Activated T-cell treated with anti-CD3 and anti-CD28 coated beads for 48 hours (primary cell): ENCODE measurements around the gene KIF16B.
"Not testable (repeated sequence)": the region's sequence is repeated elsewhere in the genome, so short reads cannot be mapped to it uniquely, and the experiment has no call there.

Experiments used
- DNase-seq: peaks from one replicate; pipeline ENCODE4 v3.0.0-alpha.2; 2020; ENCODE audit warnings: low read depth

The KIF16B gene

DNA sequence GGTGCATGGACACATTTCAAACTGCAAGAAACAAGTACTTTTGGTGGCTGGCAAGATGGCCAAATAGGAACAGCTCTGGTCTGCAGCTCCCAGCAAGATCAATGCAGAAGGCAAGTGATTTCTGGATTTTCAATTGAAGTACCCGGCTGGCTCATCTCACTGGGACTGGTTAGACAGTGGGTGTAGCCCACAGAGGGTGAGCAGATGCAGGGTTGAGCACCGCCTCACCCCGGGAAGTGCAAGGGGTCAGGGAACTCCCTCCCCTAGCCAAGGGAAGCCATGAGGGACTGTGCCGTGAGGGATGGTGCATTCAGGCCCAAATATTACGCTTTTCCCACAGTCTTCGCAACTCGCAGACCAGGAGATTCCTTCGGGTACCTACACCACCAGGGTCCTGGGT is 53.6 kb downstream of the KIF16B start:
- DNase-seq = not testable (repeated sequence)

DNA sequence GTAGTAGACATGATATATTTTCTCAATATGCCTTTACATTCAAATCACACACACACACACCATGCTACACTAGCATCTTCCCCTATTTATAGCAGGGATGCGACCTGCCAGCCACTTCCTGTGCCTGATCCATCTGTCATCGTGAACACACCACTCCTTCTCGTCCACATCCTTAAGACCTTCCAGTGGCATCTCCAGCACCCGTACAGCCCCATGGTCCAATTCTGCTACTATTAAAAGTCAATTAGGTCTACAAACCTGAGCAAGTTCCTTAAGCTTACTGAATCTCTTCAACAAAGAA is 54.5 kb downstream of the KIF16B start:
- DNase-seq = no peak

DNA sequence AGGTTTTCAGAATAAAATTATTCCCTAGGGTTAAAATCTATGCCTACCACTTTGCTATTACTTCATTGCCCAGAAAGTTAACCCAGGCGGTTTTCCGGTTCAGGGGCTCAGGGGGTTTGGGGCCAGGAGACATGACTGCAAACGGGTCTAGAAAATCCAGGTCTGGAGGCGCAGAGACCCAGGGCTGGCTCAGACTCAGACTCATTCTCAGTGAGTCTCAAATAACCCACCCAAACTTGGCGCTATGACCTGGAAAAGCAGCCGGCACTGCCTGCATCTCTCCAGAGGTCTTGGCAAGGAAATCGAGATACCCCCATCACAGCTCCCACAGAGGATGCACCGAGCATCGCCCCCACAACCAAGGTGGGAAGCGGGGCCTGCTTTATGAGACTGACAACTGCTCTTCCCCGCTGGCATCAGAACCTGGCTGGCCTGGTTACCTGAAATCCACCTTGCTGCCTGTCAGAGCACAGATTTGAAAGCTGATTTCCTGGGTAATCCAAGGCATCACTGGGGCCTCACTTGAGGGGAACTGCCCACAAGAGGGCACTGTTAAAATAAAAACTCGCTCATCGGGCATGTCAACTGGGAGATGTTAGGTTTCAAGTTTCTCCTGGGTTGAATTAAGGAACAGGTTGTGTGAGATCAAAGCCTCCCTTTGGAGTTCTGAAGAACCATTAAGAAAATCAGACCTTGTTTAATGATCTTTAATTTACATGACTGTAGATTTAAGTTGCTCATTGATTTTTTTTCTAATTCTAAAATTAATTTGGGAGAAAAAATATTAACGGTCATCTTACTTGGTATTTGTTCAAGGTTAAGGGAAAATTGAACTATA is 55.1 kb downstream of the KIF16B start:
- peak; percentile 1 for DNase-seq

DNA sequence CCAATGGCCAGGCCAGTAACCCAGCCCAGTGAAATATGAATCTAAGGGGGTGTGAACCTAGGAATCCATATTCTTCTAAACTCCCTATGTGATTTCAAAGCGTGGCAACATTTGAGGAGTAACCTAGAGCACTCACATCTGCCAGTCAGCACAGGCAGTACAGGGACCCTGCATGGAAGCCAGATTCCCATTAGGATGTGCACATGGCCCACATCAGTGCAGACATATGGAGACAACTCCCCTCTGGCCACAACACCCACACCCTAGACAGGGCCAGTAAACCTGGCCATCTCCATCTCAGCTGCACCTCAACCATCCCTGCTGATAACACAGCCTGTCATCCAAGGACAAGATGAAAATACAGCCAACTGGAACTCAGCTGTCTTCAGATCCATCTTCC is 56.5 kb downstream of the KIF16B start:
- DNase-seq = no peak

DNA sequence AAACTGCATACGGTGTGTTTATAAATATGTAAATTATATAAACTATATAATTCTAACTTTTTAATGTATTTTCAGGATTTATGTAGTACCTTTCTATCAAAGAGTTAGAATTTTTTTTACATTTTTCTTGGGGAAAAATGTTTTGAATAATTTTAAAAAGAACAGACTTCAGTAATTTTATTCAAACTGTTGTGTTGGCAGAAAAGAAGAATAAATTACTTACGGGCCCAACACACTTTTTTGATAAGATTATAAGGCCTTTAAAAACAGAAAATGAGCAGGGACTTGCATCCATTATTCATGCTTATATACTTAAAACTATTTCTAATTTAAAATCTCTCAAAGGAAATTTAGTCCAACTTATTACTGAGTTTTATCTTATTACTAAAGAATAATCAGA is 58.2 kb downstream of the KIF16B start:
- no peak for DNase-seq

DNA sequence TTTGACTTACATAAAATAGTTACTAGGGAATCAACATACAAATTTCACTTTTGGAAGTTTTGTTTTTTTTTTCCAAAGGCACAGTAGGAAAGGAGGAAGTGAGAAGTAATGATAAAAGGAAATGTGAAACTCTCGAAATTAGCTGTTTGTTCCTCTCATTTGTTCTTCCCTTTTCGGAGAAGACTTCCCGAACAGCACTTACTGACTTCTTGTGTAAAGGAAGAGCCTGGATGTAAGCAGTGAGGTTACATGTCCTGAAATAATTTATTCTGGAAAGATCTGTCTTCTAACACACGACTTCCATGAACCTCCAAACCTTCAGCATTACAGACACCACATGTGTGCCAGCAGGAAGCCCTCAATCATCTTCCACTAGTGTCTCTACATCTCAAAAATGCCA is 59.1 kb downstream of the KIF16B start:
- no peak for DNase-seq

DNA sequence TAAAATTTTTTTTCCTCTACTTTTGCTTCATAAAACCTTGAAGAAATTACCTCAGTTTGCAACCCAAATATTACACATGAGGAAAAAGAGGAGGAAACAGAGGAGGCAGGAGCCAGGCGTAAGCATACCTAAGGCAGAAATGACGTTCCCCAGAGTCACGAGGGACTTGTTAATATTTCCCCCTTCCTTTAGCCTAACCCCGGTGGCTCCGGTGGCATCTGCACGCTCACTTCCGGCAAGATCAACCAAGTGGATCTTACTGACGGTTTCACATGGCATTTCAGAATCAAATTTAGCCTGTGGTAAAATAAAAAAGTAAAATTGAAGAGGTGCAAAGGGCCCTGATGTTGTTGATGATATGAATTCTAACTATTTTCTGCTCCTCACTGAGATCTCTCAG is 67.4 kb downstream of the KIF16B start:
- DNase-seq = no peak

DNA sequence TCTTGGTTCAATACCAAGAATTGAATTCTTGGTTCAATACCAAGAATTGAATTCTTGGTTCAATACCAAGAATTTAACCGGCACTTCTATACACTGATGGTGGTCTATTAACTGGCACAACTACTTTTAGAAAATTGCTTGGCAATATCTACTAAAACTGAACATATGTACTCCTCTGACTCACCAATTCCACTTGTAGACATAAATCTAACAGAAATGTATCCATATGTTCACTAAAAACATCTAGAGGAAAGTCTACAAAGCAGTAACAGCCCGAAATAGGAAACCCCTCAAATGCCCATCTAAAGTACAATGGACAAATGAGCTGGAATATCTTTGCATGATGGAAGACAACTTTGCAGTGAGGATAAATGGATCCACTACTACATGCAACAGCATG is 71.9 kb downstream of the KIF16B start:
- no peak for DNase-seq

DNA sequence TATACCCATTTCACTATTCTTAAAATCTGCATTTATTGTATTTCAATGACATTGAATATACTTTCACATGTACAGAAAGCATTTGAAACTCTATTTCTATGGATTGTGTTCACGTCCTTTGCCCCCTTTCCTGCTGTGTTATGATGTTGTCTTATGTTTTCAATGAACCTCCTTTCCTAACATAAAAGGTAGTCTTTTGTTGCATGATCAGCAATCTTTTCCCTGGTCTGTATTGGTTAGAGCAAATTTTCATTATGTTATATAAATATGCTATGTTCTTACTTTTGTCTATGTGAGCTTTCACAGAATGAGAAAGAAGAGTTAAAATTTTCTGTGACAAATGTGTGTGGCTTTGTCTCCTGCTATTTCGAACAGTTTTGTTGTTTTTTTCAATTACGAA is 73.1 kb downstream of the KIF16B start:
- no peak for DNase-seq

DNA sequence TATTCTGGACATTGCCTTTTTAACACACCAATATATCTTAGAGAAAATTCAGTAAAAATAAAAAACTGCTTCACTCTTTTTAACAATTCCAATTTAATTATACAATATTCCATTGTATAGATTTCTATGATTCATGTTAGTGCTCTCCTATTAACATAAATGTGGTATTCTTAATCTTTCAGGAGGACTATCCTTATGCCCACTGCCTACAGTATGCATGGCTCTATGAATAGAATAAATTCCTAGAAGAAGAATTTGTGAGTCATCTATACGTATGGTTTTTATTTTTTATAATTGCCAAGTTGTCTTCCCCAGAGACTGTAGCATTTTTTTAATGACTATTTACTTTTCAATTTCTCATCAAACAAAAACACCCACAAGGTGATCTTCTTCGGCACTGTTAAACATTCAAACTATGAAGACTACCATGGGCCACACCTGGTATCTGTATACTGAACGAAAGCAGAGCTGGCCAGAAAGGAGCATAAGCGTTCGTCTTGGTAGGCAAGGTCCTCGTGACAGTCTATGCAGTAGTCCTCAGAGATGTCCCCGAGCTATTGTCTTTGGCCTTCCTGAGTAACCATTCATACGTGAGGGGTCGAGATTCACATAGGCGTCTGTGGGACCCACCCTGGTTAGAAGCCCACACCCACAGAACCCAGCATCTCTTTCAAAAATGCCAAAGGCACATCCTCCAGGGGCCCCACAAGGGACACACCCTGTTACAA is 74.6 kb downstream of the KIF16B start:
- no peak for DNase-seq

DNA sequence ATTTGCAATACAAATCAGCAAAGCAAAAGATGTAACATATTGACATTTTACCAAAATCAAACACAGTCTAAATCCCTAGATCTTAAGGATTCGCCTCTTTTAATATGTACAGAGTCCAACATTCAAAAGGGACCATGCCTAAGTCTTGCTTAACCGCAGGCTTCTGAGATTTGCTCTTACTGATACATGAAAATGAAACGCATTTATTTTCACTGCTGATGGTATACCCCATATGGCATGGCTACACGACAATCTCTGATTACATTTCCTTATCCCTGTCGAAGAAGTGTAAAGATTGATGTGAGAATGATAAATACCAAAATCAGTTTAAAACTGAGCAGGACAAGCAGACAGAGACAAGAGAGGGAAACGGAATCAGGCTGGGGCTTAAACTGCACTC is 75.4 kb downstream of the KIF16B start:
- no peak for DNase-seq

DNA sequence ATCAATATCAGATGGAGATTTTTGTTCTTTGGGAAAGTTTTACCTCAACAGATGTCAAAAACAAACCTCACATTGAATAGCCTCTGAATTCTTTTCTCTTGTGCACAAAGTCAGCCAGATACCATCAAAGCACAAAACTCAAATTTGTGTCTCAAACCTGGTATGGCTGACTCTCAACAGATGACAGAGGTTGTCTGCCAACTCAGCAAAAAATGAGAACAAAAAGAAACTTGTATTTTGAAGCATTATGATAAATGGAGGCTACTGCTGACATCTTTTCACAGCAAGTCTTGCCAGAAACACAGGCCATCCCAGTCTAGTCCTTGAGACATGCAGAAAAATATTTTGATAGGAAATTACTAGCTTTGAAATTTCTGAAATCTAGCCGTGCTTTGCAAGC is 79.8 kb downstream of the KIF16B start:
- DNase-seq = no peak

DNA sequence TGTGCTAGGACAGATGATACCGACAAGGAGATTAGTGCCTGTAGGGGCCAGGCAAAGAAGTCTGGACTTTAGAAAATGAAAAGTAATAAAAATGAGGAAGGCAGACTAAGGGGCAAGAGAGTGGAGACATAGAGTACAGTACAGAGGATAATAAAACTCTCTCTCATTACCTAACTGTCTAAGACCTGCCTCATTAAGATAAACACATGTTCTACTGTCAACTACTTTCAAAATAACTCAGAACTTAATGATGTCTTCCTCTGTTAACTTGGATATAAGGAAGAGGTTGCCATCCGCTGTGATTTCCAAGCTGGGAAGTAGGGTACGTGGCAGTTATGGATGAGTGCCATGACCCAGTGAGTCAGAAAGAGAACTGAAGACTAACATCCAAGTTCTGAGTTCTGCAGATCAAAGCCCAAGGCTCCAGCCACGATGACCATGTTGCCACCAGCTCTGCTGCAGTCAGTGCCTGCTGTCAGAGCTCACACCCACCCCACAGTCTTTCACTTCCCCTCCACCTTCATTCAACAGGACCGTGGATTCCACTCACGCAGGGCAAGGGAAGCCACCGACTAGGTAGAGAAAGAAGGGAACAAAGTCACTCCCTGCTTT is 81.8 kb downstream of the KIF16B start:
- DNase-seq = no peak

DNA sequence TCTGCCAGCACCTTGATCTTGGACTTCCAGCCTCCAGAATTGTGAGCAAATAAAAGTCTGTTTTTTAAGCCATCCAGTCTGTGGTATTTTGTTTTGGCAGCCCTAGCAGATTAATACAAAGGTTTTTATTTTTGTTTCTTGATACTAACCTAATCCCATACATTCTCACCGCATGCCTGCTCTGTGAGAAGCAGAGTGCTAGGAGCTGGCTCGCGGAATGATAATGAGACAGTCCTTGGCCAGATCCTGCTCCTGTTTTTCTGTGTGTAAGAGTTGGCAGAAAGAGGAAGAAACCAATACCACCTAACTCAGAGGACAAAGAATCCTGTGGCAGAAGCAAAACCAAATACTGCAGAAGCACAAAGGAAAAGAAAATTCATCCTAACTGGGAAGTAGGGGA is 82.6 kb downstream of the KIF16B start:
- DNase-seq = no peak

DNA sequence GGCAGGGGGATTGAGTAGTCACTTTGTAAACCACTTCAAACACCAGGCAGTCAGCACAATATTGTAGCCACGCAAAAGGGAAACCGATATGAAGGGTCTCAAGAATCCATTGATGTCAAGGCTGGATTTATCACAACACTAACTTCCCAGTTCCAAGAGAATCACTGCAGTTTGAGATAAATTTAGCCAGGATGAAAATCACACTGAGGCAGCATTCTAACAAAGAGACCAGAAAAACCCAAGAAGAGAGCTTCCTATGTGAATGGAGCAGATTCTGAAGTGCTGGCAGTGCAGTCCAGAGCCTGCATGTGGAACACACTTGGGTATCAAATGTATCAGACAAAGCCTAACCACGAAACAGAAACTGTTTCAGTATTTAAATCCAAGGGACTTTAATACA is 84.6 kb downstream of the KIF16B start:
- no peak for DNase-seq

DNA sequence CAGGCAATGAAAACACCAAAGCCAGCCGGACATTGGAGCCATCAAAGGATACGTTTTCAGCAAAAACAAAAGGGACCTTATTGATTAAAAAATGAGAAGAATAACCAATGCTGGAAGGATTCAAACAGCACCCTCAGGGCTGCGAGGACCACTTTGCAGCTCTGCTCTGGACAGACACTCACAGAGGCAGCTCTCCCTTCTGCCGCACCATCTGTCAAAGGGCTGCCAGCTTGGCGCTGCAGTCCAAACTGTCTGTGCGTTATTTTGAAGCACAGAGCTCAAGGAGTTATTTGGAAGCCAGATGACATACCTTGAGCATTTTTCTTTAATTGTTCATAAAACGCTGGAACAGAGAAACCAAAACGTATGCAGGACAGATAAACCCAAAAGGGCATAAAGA is 85.2 kb downstream of the KIF16B start:
- DNase-seq = no peak

DNA sequence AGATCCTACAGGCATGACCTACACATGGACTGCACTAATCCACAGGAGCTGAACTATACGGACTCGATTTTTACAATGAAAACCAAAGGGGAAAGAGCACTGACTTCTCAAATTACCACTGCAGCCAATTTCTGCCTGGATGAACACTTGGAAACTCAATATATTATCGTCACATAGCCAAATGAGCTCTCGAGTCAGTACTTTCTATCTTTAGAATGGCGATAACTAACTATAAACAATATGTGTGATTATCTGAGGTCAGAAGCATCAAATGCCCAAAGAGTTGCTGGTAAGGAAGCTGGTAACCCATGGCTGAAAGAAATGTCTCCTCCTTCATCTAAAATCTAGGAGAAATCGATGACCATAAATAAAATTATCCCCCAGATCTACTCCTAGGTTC is 86.7 kb downstream of the KIF16B start:
- DNase-seq = no peak

DNA sequence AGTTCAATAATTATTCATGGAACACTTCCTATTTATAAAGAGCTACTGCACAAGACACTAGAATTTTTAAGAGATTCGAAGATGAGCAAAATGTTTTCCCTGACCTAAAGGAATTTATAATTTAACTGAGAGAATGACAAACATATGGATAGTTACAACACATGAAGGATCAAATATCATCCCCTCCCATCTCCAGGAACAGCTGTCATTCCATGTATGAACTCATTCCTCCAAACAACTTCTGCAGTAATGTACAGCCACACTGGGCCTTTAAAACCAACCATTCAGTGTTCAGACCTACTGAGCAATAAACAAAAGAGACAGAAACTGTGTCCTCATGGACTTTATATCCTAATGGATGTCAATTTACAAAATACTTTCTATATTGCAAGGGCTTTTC is 87.8 kb downstream of the KIF16B start:
- DNase-seq = no peak

DNA sequence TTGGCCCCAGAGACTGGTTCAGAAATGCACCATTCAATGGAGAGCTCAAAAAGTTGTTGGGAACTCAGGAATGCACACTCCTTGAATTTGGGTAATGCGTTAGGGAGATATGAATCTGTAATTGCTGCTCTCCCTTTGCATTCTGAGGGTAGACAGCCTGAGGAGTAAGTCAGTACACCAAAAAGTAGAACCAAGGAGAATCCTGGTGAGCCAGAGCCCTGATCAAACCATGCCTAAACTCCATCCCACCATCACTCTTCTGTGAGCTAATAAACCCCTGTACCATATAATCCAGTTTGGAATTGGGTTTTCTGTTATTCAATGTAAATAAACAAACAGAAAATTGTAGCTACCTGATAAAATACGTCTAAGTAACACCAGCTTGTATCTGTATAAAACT is 90.2 kb downstream of the KIF16B start:
- no peak for DNase-seq

DNA sequence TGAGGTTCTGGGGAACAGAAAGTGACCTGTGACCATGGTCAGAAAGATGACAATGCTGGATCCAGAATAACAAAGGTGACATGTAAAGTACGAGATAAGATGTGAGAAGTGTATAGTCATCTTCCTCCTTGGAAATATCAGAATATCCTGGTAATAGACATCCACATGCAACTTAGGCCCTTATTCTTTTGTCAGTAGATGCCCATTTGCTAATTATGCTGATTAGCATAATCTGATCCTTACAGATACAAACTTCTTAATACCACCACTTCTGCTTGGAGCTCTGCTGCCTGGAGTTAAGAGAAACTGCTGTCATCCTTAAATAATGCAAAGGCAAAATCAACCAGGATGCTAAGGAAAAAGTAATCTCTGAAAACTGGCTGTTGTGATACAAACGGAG is 91.3 kb downstream of the KIF16B start:
- no peak for DNase-seq

DNA sequence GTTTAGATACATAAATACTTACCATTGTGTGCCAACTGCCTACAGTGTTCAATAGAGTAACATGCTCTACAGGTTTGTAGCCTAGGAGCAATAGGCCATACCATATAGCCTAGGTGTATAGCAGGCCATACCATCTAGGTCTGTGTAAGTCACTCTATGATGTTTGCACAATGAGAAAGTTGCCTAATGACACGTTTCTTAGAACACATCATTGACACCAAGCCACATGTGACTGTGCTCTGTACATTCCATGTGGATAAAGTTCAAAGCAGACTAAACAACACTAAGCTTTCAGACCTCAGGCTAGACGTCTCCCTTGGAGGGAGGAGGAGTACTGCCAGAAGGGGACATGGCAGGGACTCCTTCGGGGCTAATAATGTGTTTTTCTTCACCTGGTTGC is 93.6 kb downstream of the KIF16B start:
- DNase-seq = no peak

DNA sequence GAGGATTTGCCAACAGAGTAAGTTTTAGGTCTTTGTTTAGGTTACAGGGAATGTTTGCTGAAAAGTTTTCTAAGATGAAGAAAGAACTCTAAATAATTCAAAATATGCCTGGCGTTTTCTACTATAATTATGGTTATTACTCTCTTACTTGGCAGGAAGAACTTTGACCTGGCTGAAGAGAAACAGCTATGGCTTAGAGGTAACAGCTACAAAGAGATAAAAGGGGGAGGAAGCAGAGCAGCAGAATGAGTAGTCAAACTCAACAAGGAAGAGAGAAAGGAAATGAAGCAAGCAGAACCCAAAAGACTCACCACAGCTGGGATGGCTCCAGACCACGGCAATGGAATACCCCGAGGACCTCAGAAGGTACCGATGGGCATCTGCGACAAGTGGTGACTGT is 95.6 kb downstream of the KIF16B start:
- no peak for DNase-seq

DNA sequence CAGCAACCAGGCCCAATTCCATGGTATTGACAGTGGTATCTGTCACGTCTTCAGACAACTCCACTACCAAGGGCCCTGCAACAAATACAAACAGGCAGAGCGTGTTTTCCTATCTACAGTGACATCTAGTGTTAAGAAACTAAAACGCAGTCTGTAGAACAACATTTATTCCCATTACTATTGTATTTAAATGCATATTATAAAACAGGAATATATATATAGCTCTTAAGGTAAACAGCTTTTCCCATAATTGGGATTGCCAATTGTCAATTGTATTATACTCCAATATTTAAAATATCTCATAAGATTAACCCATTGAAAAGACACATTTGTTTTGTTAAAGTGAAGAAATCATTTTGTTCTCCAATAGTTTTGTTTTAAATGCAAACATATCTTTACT is 97.2 kb downstream of the KIF16B start:
- no peak for DNase-seq

DNA sequence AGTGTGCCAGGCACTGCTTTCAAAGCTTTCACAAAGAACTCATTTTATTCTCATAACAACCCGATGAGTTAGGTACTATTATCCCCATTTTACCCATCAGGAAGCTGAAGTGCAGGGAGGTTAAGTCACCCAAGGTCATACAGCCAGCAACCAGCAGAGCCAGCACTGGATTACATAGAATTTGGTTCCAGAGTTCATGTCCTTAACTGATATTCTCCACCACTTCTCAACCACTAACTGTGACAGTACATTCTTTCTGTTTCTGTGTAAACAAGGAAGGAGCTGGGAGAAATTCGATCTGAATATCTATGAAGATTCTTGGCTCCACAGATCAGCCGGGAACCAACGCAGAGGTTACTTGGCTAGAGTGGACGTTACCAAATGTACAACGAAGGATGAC is 98.0 kb downstream of the KIF16B start:
- DNase-seq = no peak
